ENCODE measurements around the gene WHAMM. TPM values are rescaled to one million over a fixed set of nuclear protein-coding genes. Genes with fewer than 3 reads are reported as not detected.

The WHAMM gene
- total and polyA plus RNA-seq, 2 of the 4 experiments (the other 2 are of a cell fraction) = 1.4 to 4.1 TPM

DNA sequence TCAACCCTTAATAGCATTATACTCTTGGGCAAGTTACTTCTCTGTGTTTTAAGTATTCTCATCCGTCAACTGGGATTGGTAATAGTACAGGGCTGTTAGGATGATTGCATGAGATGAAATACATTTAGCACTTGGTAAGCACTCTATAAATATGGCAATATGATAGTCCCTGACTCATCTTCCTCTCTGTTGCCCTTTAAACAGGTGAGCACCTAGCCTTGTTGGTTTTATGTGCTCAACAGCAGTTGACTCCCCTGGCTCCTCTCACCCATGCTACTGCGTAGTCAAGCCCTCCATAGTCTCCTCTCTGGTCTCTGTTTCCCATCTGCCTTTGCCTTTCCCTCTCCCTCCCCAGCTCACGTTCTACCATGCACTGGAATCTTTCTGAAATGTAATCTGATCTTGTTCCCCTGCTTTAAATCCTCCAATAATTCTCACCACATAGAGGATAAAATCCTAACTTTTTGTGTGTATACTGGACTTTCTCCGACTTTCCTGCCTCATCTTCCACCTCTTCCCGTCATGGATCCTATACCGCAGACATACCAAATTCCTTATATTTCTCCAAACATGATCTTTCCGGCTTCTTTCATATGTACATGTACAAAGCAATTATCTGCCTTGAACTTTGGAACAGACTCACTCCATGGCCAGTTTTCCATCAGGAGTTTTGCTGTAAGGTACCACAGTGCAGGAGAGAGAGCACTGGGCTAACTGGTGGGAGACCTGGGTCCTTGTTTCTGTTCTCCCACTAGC is 45.9 kb upstream of the WHAMM start:
- no peaks in the 10 kb centered on the region for H3K9me3 ChIP-seq (ENCODE audit: control insufficient read depth, insufficient read depth, low read length)
- H2BK5ac ChIP-seq (ENCODE audit: low read depth, low read length, poor library complexity, severe bottlenecking) = no peak overlapping the region
- no peak overlapping the region for H3K14ac ChIP-seq (replicated peaks; ENCODE audit: low read depth, low read length)
- peaks cover 8 to 10% of the 10 kb centered on the region in 2 experiments for H3K79me1 ChIP-seq (ENCODE audit: low read depth in 1 of 2, low read length in 2 of 2)
- H4K8ac ChIP-seq (ENCODE audit: low read depth in 2 of 2, low read length in 2 of 2) = no peak overlapping the region
- intact Hi-C loops (cut with micrococcal nuclease) (no loop called here), dilution Hi-C loops (cut with HindIII; ENCODE audit: low sequenced_read_pairs, unreplicated experiment) (no loop called here), in situ Hi-C loops (cut with MboI; ENCODE audit: low sequenced_read_pairs) (no loop called here)
- H2AK9ac ChIP-seq (replicated peaks; ENCODE audit: low read depth, low read length, poor library complexity) = no peak overlapping the region
- peaks cover 19% of the 10 kb centered on the region for H3K36me3 ChIP-seq (ENCODE audit: control insufficient read depth, insufficient read depth, low read length)
- H2BK20ac ChIP-seq (ENCODE audit: low read depth, low read length) = no peak overlapping the region
- H3K9ac ChIP-seq (ENCODE audit: low read depth, low read length) = no peak overlapping the region
- no peak overlapping the region for H2AK5ac ChIP-seq (ENCODE audit: low read depth, low read length)
- H3K27ac ChIP-seq (ENCODE audit: insufficient read depth, low read length) = no peak overlapping the region
- no peak overlapping the region for H3K23ac ChIP-seq (ENCODE audit: low read depth, low read length)
- POLR2A ChIA-PET (ENCODE audit: unreplicated experiment) = no interaction called here
- no peak overlapping the region for H3K56ac ChIP-seq (ENCODE audit: extremely low read depth, insufficient read depth, low read length)
- H4K5ac ChIP-seq (ENCODE audit: low read depth, low read length) = no peak overlapping the region
- H2BK15ac ChIP-seq (ENCODE audit: low read depth, low read length) = no peak overlapping the region
- CTCF ChIA-PET = no interaction called here
- WGBS, 2 experiments (ENCODE audit: extremely low coverage in 2 of 2, insufficient read length in 1 of 2) = 85% methylated on average over 4 of the region's 7 CpGs; no CpG with 5 or more reads in 1 of the 2 experiments
- no TSS peak for BruUV-seq (replicated peaks)
- no peak overlapping the region for H4K91ac ChIP-seq (ENCODE audit: insufficient read depth, low read depth, low read length)
- H3K4me2 ChIP-seq (ENCODE audit: low read depth, low read length) = no peak overlapping the region
- H4K20me1 ChIP-seq (ENCODE audit: insufficient read depth, low read length) = no peaks in the 10 kb centered on the region
- ATAC-seq (ENCODE audit: low read depth) (no peak), DNase-seq (no peak)
- H3K27me3 ChIP-seq (ENCODE audit: control insufficient read depth, insufficient read depth, low read length) = no peaks in the 10 kb centered on the region
- no peak overlapping the region for H3K4ac ChIP-seq (ENCODE audit: low read depth, low read length)
- TF ChIP-seq RAD21 (IDR thresholded peaks at IDR 0.05; ENCODE audit: low read length) = no peak
- no peak for TF ChIP-seq MAZ (IDR thresholded peaks at IDR 0.05; ENCODE audit: borderline replicate concordance, low read depth, low read length)
- TF ChIP-seq FOS (IDR thresholded peaks at IDR 0.05; ENCODE audit: low read depth, low read length) = no peak
- no peak for TF ChIP-seq RCOR1 (IDR thresholded peaks at IDR 0.05; ENCODE audit: insufficient replicate concordance, low read length)
- no peak for TF ChIP-seq NFE2L2 (IDR thresholded peaks at IDR 0.05; ENCODE audit: low read depth, low read length)
- TF ChIP-seq MAFK (IDR thresholded peaks at IDR 0.05; ENCODE audit: low read depth, low read length) = no peak
- TF ChIP-seq CEBPB (IDR thresholded peaks at IDR 0.05; ENCODE audit: low read depth, low read length) = no peak
- TF ChIP-seq MXI1 (IDR thresholded peaks at IDR 0.05; ENCODE audit: borderline replicate concordance, low read depth, low read length) = no peak
- no peak for TF ChIP-seq POLR2A (IDR thresholded peaks at IDR 0.05; ENCODE audit: low read depth, low read length)
- TF ChIP-seq RFX5 (IDR thresholded peaks at IDR 0.05; ENCODE audit: low read depth, low read length) = no peak
- TF ChIP-seq ELK1 (IDR thresholded peaks at IDR 0.05; ENCODE audit: borderline replicate concordance, low read depth, low read length) = no peak
- TF ChIP-seq, protein P1, sequence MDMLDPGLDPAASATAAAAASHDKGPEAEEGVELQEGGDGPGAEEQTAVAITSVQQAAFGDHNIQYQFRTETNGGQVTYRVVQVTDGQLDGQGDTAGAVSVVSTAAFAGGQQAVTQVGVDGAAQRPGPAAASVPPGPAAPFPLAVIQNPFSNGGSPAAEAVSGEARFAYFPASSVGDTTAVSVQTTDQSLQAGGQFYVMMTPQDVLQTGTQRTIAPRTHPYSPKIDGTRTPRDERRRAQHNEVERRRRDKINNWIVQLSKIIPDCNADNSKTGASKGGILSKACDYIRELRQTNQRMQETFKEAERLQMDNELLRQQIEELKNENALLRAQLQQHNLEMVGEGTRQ (IDR thresholded peaks at IDR 0.05; ENCODE audit: low read depth, low read length) = no peak
- no peak for TF ChIP-seq CHD1 (IDR thresholded peaks at IDR 0.05; ENCODE audit: low read depth, low read length)
- H2BK120ac ChIP-seq (ENCODE audit: low read depth, low read length) = no peak overlapping the region
- no peak overlapping the region for H2AFZ ChIP-seq (replicated peaks; ENCODE audit: low read length, poor library complexity)
- no peak overlapping the region for H3K18ac ChIP-seq (ENCODE audit: low read depth, low read length)
- no peaks in the 10 kb centered on the region for H3K4me1 ChIP-seq (ENCODE audit: control insufficient read depth, insufficient read depth, low read length)
- no peak overlapping the region for H3K4me3 ChIP-seq (ENCODE audit: insufficient read depth, low read depth, low read length)
- peaks cover 8% of the 10 kb centered on the region; the same call in 1 of the 2 replicates for H3K9me1 ChIP-seq (ENCODE audit: insufficient read depth, low read length)
